Stimulated activated effector memory CD8-positive, alpha-beta T cell treated with anti-CD3 and anti-CD28 coated beads, Interleukin-12 subunit alpha, Interleukin-12 subunit beta, amount 100 ng/mL, for 72 hours (primary cell): ENCODE measurements around the gene NELL1.

Experiments used
- ATAC-seq: fragments of 150-1000 bp; cut with Tn5 transposase; 2 replicates; pipeline ENCODE4 v1.10.0; 2021
- DNase-seq, 2 donors: peaks; one replicate each; pipeline ENCODE4 v3.0.0; 2021 to 2022; ENCODE audit warnings: low spot score in 2 of 2
- H3K27ac Mint-ChIP-seq: one replicate; pipeline ENCODE4 v1.8.0; 2022; ENCODE audit warnings: mild to moderate bottlenecking, mixed read lengths
- H3K36me3 Mint-ChIP-seq: one replicate; pipeline ENCODE4 v1.8.0; 2022; ENCODE audit warnings: mild to moderate bottlenecking, mixed read lengths
- H3K4me1 Mint-ChIP-seq: one replicate; pipeline ENCODE4 v1.8.0; 2022; ENCODE audit warnings: mixed read lengths
- H3K4me3 Mint-ChIP-seq: one replicate; pipeline ENCODE4 v1.8.0; 2022; ENCODE audit warnings: mild to moderate bottlenecking, mixed read lengths
- H3K9me3 Mint-ChIP-seq: one replicate; pipeline ENCODE4 v1.8.0; 2022; ENCODE audit warnings: mixed read lengths

NELL1 gene

DNA sequence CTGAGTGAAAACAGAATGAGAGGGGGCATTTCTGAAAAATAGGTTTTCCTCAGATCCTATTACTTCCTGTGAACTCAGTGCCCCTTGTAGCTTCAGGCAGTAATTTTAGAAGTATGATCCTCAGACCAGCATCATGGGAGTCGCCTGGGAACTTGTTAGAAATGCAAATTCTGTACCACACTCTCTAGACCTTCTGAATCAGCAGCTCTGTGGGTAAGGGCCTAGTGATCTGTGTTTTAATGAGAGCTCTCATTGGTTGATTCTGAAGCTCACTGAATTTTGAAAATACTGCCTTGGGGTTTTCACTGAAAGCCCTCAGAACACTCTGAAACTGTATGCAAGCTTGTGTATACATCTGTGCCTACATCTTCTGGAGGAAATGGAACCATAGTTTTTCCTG is 876.3 kb downstream of the NELL1 start:
- H3K4me1 Mint-ChIP-seq, result no peaks in the 10 kb centered on the region
- DNase-seq (no peak), ATAC-seq (no peak)
- H3K27ac Mint-ChIP-seq, result no peak overlapping the region
- no peaks in the 10 kb centered on the region for H3K36me3 Mint-ChIP-seq
- H3K9me3 Mint-ChIP-seq, result peaks cover 18% of the 10 kb centered on the region
- no peak overlapping the region for H3K4me3 Mint-ChIP-seq

DNA sequence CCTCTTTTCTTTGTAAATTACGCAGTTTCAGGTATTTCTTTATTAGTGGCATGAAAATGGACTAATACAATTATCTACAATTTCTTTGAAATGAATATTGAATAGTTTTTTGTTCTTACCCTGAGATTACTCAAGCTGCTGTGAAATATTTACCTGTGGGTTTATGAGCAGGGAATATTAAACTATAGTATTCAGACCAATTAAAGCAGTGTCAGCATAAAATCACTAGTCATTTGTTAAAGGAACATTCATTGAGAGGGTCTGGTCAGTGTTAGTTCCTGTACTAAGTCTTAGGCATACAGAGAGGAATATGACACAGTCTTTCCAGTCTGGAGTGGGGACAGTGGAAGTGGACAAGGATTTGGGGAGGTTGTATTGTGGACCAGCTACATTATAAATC is 877.3 kb downstream of the NELL1 start:
- Mint-ChIP-seq H3K27ac (no peak overlapping the region), H3K4me1 (no peaks in the 10 kb centered on the region), H3K9me3 (peaks cover 20% of the 10 kb centered on the region), H3K4me3 (no peak overlapping the region), H3K36me3 (no peaks in the 10 kb centered on the region)
- DNase-seq, result no peak
- ATAC-seq, result no peak

DNA sequence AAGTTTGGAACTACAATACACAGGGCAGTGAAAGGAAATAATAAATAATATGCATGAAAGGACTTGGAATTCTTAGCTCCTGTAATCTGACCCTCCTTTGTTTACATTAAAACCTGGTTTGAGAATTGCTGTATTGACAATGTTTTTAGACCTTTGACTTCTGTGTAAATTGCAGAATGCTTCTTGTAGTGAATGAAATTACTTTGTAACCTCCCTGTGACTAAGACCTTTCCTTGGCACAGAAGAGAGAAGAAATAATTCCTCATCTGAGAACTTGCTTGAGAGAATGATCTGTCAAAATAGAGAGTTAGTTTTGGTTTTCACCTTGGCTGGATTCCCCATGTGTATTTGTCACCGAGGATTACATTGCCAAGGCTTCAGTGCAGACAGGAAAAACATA is 883.5 kb downstream of the NELL1 start:
- no peak overlapping the region for H3K4me3 Mint-ChIP-seq
- ATAC-seq (no peak), DNase-seq (no peak)
- H3K4me1 Mint-ChIP-seq, result no peaks in the 10 kb centered on the region
- no peaks in the 10 kb centered on the region for H3K36me3 Mint-ChIP-seq
- H3K27ac Mint-ChIP-seq, result no peak overlapping the region
- H3K9me3 Mint-ChIP-seq, result peaks cover 10% of the 10 kb centered on the region

DNA sequence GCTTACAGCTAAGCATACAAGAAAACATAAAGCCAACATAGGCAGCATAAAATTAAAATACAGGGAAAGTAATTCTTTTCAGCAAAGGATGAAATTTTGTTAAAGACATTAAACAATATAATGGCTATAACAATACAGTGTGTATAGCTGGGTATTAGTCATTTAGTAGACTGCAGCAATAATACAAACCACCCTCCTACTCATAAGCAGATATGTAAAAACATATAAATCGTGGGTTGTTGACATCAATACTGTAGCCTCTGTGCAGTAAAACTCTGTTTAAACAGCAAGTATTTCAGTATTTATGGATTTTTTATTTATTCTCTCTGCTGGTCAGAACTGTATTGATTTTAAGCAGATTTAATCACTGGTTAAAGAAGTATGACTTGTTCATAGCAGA is 884.4 kb downstream of the NELL1 start:
- DNase-seq, result no peak
- no peak for ATAC-seq
- H3K9me3 Mint-ChIP-seq, result peaks cover 10% of the 10 kb centered on the region
- no peaks in the 10 kb centered on the region for H3K4me1 Mint-ChIP-seq
- no peak overlapping the region for H3K27ac Mint-ChIP-seq
- H3K4me3 Mint-ChIP-seq, result no peak overlapping the region
- no peaks in the 10 kb centered on the region for H3K36me3 Mint-ChIP-seq

DNA sequence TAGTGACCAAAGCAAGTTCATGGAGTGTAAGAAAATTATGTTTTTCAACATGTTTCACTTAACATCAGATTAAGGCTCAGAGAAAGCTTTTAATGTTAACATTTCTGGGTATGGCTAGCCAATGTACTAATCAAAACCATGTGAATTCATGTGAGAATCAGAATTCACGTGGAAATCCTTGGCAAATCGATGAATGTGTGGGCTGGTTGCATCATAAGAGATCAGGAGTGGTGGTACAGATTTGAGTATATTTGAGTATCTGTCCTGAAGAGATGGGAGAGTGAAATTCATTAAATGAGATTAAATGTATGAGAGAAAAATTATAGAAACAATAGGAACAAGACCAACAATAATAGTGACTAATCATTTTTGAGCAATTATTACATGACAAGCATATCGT is 884.9 kb downstream of the NELL1 start:
- H3K36me3 Mint-ChIP-seq, result no peaks in the 10 kb centered on the region
- peaks cover 10% of the 10 kb centered on the region for H3K9me3 Mint-ChIP-seq
- no peak for ATAC-seq
- H3K4me1 Mint-ChIP-seq, result no peaks in the 10 kb centered on the region
- no peak for DNase-seq
- H3K4me3 Mint-ChIP-seq, result no peak overlapping the region
- no peak overlapping the region for H3K27ac Mint-ChIP-seq

DNA sequence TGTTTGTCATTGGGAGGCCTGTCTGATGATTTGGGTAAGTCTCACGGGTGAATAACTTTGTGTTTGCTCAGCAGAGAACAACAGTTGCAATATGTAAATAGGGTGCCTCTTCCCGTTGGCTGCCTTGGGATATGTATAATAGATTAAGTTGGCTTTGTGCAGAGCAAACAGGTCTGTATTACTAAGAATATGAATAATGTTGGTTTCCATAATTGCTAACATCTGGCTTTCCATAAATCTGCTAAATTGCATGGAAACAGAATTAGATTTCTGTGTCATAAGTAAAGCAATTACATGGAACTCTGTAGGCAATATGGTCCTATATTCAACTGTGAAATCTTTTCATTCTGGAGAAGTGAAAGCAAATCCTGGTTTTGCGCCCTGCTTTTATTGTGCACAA is 887.5 kb downstream of the NELL1 start:
- Mint-ChIP-seq H3K4me3 (no peak overlapping the region), H3K27ac (no peak overlapping the region), H3K9me3 (peaks cover 8% of the 10 kb centered on the region), H3K4me1 (no peaks in the 10 kb centered on the region), H3K36me3 (no peaks in the 10 kb centered on the region)
- no peak for DNase-seq
- no peak for ATAC-seq

DNA sequence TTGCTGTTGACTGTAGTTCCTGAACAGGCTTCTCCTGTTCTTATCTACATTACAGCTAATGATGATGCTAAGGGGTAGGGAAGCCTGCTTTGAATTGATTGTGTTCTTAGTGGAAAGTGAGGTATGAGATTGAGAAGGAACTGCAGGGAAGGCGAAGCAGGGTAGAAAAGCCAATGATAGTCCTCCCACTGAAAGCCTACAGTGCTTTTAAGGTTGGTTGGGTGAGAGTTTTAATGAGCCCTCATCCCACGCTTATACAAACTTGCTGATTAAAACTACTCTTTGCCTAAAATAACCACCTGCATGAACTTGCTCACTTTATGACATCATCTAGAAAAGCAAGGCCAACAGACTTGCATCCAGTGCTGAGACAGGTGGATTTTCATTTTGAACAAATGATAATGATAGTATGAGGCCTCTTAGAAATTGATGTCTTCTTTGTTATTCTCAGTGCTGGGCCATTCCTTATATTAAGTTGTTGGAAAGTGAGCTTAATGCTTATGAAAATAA is 891.1 kb downstream of the NELL1 start:
- H3K4me1 Mint-ChIP-seq, result no peaks in the 10 kb centered on the region
- peaks cover 11% of the 10 kb centered on the region for H3K9me3 Mint-ChIP-seq
- H3K36me3 Mint-ChIP-seq, result no peaks in the 10 kb centered on the region
- ATAC-seq (no peak), DNase-seq (no peak)
- no peak overlapping the region for H3K4me3 Mint-ChIP-seq
- H3K27ac Mint-ChIP-seq, result no peak overlapping the region

DNA sequence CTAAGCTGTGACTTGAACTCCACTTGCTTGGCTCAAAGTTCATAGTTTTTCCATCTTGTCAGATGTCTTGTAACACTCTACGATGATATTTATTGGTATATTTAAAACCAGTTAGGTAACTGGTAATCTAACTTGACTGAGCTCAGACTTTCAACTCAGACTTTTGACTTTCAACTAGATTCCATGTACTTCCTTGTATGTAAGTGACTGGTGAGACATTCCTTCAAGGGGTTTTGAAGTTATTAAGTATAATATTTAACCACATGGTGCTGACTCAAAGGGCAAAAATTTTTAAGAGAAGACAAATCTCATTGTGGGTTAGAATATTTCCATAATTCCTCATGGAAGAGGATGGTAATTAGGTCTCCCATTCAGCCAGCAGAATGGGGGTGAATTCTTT is 892.2 kb downstream of the NELL1 start:
- H3K36me3 Mint-ChIP-seq, result no peaks in the 10 kb centered on the region
- no peak overlapping the region for H3K4me3 Mint-ChIP-seq
- ATAC-seq (no peak), DNase-seq (no peak)
- no peak overlapping the region for H3K27ac Mint-ChIP-seq
- peaks cover 11% of the 10 kb centered on the region for H3K9me3 Mint-ChIP-seq
- H3K4me1 Mint-ChIP-seq, result no peaks in the 10 kb centered on the region

DNA sequence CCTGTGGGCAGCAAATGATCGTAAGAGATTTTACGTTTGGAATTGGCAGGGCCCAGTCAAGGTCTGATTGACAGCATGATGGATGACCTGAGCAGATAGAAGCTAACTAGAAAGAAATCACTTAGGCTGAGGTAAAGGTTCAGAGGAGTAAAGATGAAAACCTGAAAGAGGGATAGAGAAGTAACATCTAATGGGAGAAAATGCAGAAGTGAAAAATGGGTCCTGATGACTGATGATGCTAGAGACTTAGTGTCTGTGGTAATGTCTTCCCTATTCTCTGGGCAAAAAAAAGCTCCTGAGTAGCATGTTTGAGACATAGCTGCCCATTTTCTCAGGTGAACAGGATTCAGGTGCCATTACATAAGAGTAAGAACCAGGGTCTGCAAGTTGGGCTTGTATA is 894.7 kb downstream of the NELL1 start:
- H3K36me3 Mint-ChIP-seq, result no peaks in the 10 kb centered on the region
- no peak overlapping the region for H3K27ac Mint-ChIP-seq
- no peaks in the 10 kb centered on the region for H3K4me1 Mint-ChIP-seq
- ATAC-seq (no peak), DNase-seq (no peak)
- peaks cover 6% of the 10 kb centered on the region for H3K9me3 Mint-ChIP-seq
- no peak overlapping the region for H3K4me3 Mint-ChIP-seq

DNA sequence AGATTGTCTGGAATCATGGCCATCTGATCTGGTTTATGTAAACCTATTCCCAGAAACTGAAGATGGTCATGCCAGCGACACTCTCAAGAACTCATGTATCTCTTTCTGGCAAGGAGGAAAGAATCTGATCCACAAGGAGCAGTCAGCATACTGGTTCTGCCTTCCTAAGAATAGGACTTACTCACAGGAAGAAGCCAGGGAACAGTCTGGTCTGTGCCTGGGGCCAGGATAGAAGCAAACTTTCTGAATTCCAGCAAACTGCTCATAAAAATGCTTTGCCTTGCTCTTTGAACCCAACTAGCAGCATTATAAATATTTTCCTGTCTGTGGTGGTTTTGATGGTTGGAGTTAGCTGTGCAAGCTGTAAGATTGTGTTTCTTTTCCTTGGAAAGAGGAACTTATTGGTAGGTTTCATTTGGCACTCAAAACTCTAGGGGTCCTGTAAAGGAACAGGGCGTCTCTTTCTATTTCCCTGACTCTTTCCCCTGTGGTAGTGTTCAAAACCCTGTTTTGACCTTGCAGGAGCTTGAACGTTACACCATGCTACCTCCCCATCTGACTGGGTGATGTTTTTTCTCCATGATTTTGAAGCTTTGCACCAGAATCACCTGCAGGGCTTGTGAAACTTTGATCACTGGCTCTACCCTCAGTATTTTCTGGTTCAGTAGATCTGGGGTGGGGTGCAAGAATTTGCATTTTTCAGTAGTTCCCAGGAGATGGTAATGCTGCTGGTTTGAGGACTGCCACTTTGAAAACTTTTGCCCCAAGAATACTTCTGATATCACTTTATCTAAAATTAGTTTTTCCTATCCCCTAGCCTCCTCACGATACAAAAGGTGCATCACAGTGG is 895.7 kb downstream of the NELL1 start:
- Mint-ChIP-seq H3K4me1 (no peaks in the 10 kb centered on the region), H3K4me3 (no peak overlapping the region), H3K36me3 (no peaks in the 10 kb centered on the region), H3K9me3 (peaks cover 9% of the 10 kb centered on the region), H3K27ac (no peak overlapping the region)
- no peak for DNase-seq
- ATAC-seq, result no peak

DNA sequence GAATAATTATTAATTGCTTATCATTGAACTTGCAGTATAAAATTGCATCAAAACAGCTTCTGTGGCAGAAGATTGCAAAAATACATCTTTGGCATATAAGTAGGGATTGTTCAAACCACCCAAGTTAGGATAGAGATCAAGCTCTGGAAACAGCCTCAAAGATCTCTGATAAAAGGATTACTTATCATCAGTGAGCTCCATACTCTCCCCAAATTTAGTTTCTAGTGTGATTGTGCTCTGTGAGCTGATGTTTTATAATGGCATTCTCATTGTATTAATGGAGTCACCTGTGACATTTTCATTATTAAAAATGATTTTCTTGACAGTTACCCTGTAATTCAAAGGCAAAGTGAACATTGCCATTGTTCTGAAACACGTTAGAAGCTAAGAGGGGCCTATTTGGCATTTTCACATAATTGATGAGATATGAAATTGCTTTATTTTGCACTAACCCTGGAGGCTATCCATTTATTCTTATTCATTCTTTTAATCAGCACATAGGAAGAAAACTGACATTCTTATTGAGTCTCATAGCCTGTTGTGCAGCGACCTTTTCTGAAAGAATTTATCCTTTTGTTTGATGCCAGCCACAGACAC is 897.2 kb downstream of the NELL1 start:
- DNase-seq (no peak), ATAC-seq (no peak)
- Mint-ChIP-seq H3K4me1 (no peaks in the 10 kb centered on the region), H3K27ac (no peak overlapping the region), H3K4me3 (no peak overlapping the region), H3K36me3 (no peaks in the 10 kb centered on the region), H3K9me3 (peaks cover 9% of the 10 kb centered on the region)

DNA sequence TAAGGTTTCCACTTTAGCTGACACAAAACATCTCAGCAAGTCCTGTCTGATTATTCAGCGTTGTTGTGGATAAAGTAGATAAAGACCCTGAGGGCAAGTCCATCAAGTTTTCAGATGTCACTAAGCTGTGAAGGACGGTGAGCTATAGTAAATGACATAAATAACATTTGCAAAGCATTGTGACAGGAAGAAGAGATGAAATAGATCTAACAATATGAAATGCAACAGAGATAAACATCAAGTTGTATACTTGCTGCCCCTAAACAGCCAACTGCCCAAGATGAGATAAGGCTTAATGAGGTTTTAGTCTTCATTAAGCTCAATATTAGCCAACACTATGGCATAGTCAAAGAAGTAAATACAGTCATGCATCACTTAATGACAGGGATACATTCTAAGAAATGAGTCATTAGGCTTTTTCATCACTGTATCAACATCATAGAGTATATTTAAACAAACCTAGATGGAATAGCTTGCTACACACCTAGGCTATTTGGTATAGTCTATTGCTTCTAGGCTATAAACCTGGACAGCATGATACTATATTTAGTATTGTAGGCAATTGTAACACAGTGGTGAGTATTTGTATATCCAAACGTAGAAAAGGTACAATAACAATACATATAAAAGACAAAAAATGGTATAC is 898.4 kb downstream of the NELL1 start:
- H3K36me3 Mint-ChIP-seq, result no peaks in the 10 kb centered on the region
- H3K4me3 Mint-ChIP-seq, result no peak overlapping the region
- no peaks in the 10 kb centered on the region for H3K4me1 Mint-ChIP-seq
- no peak overlapping the region for H3K27ac Mint-ChIP-seq
- peaks cover 9% of the 10 kb centered on the region for H3K9me3 Mint-ChIP-seq
- DNase-seq (no peak), ATAC-seq (no peak)

DNA sequence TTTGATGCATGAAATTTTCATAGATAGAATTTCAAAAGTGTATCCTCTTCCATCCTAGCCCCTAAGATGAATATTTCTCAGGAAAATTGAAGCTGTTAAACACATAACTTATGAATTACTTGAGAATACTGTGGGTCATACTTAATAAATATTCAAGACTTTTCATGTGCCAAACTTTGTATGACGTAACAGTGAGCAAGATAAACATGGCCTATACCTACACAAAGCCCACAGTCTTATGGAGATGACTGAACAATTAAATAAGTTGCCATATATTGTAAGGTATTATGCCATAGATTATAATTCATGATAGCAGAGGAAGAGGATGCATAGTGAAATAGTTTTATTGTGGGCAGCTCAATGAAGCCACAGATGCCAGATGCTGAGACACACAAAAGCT is 902.8 kb downstream of the NELL1 start:
- no peak overlapping the region for H3K4me3 Mint-ChIP-seq
- peaks cover 5% of the 10 kb centered on the region for H3K9me3 Mint-ChIP-seq
- H3K36me3 Mint-ChIP-seq, result no peaks in the 10 kb centered on the region
- ATAC-seq, result no peak
- DNase-seq, result no peak
- H3K27ac Mint-ChIP-seq, result no peak overlapping the region
- H3K4me1 Mint-ChIP-seq, result no peaks in the 10 kb centered on the region

DNA sequence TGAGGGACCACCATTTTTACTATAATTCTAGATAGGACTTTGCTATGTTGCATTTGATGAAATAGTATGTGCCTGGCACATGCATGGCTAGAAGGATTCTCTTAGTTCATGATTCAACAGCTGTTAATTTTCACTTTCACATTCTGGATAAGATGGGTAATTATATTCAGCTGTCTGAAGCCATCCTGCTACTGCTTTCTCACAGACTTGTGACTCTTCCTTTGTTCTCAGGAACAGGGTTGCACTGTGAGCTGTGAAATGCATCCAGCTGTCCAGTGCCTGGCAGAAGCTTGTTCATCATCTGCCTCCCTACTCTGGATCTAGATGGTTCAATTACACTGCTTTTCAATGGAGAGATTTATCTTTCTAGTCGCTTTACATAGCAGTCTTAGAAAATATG is 913.4 kb downstream of the NELL1 start:
- no peak overlapping the region for H3K27ac Mint-ChIP-seq
- DNase-seq (no peak), ATAC-seq (no peak)
- no peak overlapping the region for H3K4me3 Mint-ChIP-seq
- no peaks in the 10 kb centered on the region for H3K4me1 Mint-ChIP-seq
- H3K36me3 Mint-ChIP-seq, result no peaks in the 10 kb centered on the region
- peaks cover 12% of the 10 kb centered on the region for H3K9me3 Mint-ChIP-seq

DNA sequence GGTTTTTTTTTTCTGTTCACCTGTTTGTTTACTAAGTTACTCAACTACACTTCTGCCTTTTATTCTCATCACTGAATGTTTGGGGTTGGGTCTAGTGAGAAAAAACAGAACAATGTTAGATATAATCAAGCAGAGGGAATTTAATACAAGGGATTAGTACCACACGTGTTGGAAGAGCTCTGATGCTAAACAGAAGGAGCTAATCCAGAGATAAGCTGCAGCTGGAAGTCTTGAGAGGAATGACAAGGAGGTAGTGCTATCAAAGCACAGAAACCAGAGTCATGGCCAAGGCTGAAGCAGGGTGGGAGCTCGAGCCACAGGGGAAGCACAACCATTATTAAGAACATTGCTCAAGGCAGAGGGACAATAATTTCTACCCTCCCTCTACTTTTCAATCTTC is 919.4 kb downstream of the NELL1 start:
- Mint-ChIP-seq H3K9me3 (peaks cover 19% of the 10 kb centered on the region), H3K4me1 (no peaks in the 10 kb centered on the region), H3K4me3 (no peak overlapping the region), H3K27ac (no peak overlapping the region), H3K36me3 (no peaks in the 10 kb centered on the region)
- ATAC-seq, result no peak
- no peak for DNase-seq

DNA sequence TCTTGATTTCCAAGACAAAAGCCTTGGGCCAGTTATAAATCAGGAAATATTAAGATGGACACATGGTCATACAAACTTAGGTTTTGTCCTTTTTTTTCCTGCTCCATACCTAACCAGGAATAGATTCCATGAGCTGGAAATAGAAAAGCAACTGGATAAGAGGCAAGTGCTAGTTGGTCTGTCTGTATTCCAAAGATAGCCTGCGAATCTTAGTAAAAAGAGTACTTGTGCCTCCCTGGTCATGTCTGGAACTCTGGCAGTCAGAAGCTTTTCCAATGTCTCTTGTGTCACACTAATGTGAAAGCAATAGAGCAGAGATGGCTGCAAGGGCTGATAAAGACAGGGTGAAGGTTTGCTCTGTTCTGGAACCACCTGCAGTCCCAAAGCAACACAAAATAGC is 933.3 kb downstream of the NELL1 start:
- Mint-ChIP-seq H3K27ac (no peak overlapping the region), H3K4me3 (no peak overlapping the region), H3K4me1 (no peaks in the 10 kb centered on the region), H3K36me3 (no peaks in the 10 kb centered on the region), H3K9me3 (peaks cover 8% of the 10 kb centered on the region)
- DNase-seq (no peak), ATAC-seq (no peak)
